ENCODE data around the gene OR52K2. TPM values are rescaled to one million over a fixed set of nuclear protein-coding genes. Genes with fewer than 3 reads are reported as not detected.

Gene OR52K2
- total RNA-seq, 1 experiment from 2014 or later = not detected

GRCh38 chr11:4460151-4460550, 11.1 kb downstream of the OR52K2 start:
- no peak overlapping the region for H3K27ac ChIP-seq
- no peaks in the 10 kb centered on the region for H4K20me1 ChIP-seq (ENCODE audit: insufficient read depth)
- intact Hi-C loops (cut with micrococcal nuclease; ENCODE audit: unreplicated experiment) = no loop called here
- TF ChIP-seq EZH2 (IDR thresholded peaks at IDR 0.05; ENCODE audit: low read depth) (no peak), CTCF (conservative IDR thresholded peaks at IDR 0.05) (no peak)
- no peaks in the 10 kb centered on the region for H3K27me3 ChIP-seq (ENCODE audit: insufficient read depth, low read depth)
- BruUV-seq (replicated peaks) = no TSS peak
- no peaks in the 10 kb centered on the region for H3K9me2 ChIP-seq (ENCODE audit: insufficient read depth)
- no peak for DNase-seq
- POLR2A ChIA-PET (ENCODE audit: unreplicated experiment) = no interaction called here
- no peak overlapping the region for H3K4me3 ChIP-seq
- H3K4me1 ChIP-seq (replicated peaks; ENCODE audit: insufficient read depth) = no peaks in the 10 kb centered on the region
- H3K9me3 ChIP-seq (ENCODE audit: insufficient read depth, low read depth) = no peaks in the 10 kb centered on the region
- H3F3A ChIP-seq (ENCODE audit: insufficient read depth, low read depth) = no peaks in the 10 kb centered on the region
- H3K79me2 ChIP-seq (ENCODE audit: low read depth) = no peaks in the 10 kb centered on the region
- no peak overlapping the region for H2AFZ ChIP-seq
- CTCF ChIA-PET = no interaction called here
- H3K4me2 ChIP-seq = no peak overlapping the region
- no peaks in the 10 kb centered on the region for H3K36me3 ChIP-seq (ENCODE audit: low read depth)

- Histone ChIP-seq H4K20me1 (ENCODE audit: insufficient read depth) (no peaks in the 10 kb centered on the region), H3K4me1 (replicated peaks; ENCODE audit: insufficient read depth) (no peaks in the 10 kb centered on the region), H3K27ac (no peak overlapping the region), H3F3A (ENCODE audit: insufficient read depth, low read depth) (no peaks in the 10 kb centered on the region), H3K9me3 (ENCODE audit: insufficient read depth, low read depth) (no peaks in the 10 kb centered on the region), H2AFZ (no peak overlapping the region), H3K4me3 (no peak overlapping the region), H3K36me3 (ENCODE audit: low read depth) (no peaks in the 10 kb centered on the region), H3K27me3 (ENCODE audit: insufficient read depth, low read depth) (no peaks in the 10 kb centered on the region), H3K79me2 (ENCODE audit: low read depth) (no peaks in the 10 kb centered on the region), H3K4me2 (no peak overlapping the region), H3K9me2 (ENCODE audit: insufficient read depth) (no peaks in the 10 kb centered on the region)
- no peak for TF ChIP-seq CTCF (conservative IDR thresholded peaks at IDR 0.05)
- no peak for TF ChIP-seq EZH2 (IDR thresholded peaks at IDR 0.05; ENCODE audit: low read depth)
- DNase-seq = no peak
- ChIA-PET CTCF (no interaction called here), POLR2A (ENCODE audit: unreplicated experiment) (no interaction called here)
- intact Hi-C loops (cut with micrococcal nuclease; ENCODE audit: unreplicated experiment) = no loop called here
- no TSS peak for BruUV-seq (replicated peaks)
Observed at GRCh38 chr11:4464216-4465159, 15.4 kb downstream of the OR52K2 start.

- CTCF ChIA-PET = no interaction called here
- POLR2A ChIA-PET (ENCODE audit: unreplicated experiment) = no interaction called here
- H3K4me3 ChIP-seq = no peak overlapping the region
Observed at GRCh38 chr11:4465407-4465806, 16.3 kb downstream of the OR52K2 start.

More at GRCh38 chr11:4465407-4465806, 16.3 kb downstream of the OR52K2 start:
- H3K27me3 ChIP-seq (ENCODE audit: insufficient read depth, low read depth) = no peaks in the 10 kb centered on the region
- H3K9me2 ChIP-seq (ENCODE audit: insufficient read depth) = no peaks in the 10 kb centered on the region
- H3K4me2 ChIP-seq = no peak overlapping the region
- TF ChIP-seq CTCF (conservative IDR thresholded peaks at IDR 0.05) (no peak), EZH2 (IDR thresholded peaks at IDR 0.05; ENCODE audit: low read depth) (no peak)
- no peak for DNase-seq
- no peak overlapping the region for H2AFZ ChIP-seq
- intact Hi-C loops (cut with micrococcal nuclease; ENCODE audit: unreplicated experiment) = no loop called here
- no peak overlapping the region for H3K27ac ChIP-seq
- H3K36me3 ChIP-seq (ENCODE audit: low read depth) = no peaks in the 10 kb centered on the region
- no peaks in the 10 kb centered on the region for H4K20me1 ChIP-seq (ENCODE audit: insufficient read depth)
- no peaks in the 10 kb centered on the region for H3F3A ChIP-seq (ENCODE audit: insufficient read depth, low read depth)
- H3K9me3 ChIP-seq (ENCODE audit: insufficient read depth, low read depth) = no peaks in the 10 kb centered on the region
- no TSS peak for BruUV-seq (replicated peaks)
- no peaks in the 10 kb centered on the region for H3K79me2 ChIP-seq (ENCODE audit: low read depth)
- no peaks in the 10 kb centered on the region for H3K4me1 ChIP-seq (replicated peaks; ENCODE audit: insufficient read depth)

All from PC-9 (cell line).